ENCODE results near the gene PTPMT1. TPM values are rescaled to one million over a fixed set of nuclear protein-coding genes. Genes with fewer than 3 reads are reported as not detected.

PTPMT1 gene
- polyA plus RNA-seq, 2 of the 4 experiments (the other 2 are of a cell fraction): 63.4 to 69.2 TPM

DNA sequence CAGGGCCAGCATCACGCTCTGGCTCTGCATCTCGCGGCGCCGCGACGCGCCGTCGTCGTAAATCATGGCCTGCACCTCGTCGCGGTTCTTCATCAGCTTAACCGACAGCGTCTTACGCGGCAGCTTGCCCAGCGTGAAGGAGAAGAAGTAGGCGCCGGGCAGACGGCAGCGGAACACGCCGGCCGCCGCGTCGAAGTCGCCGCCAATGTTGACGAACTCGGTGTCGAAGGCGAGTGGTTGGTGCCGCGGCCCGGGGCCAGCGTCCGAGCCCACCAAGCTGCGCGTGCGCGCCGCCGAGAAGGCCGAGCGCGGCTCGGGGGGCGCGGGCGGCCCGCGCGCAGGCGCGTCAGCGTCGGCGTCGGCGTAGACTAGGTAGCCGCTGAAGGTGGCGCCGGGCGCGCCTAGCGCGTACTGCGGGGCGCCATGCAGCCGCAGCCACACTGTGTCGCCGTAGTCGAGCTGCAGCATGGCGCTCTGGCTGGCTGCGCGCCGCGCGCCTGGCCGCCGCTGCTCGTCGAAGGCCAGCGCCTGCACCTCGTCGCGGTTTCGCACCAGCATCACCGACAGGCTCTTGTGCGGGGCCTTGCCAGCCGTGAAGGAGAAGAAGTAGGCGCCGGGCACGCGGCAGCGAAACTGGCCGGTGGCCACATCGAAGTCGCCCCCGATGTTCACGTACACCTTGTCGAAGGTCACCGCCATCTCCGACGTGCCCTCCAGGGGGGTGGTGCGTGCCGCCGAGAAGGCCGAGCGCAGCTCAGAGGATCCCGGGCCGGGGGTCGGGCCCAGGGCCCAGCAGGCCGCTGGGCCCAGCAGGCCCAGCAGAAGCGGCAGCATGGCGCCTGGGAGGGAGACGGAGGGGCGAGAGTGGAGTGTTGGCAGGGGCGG, 24.8 kb downstream of the PTPMT1 start:
- FAIRE-seq: no peak
- DNase-seq (ENCODE audit: low read depth in 1 of 2, low spot score in 1 of 2): no peak
- WGBS (ENCODE audit: missing lambda C conversion rate): 97% methylated on average over 106 of the region's 122 CpGs
- TF ChIP-seq BHLHE40 (IDR thresholded peaks at IDR 0.05; ENCODE audit: low read depth, low read length): no peak
- TF ChIP-seq REST (IDR thresholded peaks at IDR 0.05): no peak
- no peak for TF ChIP-seq TP53 (CRISPR knock-in tag; IDR thresholded peaks at IDR 0.05)
- no peak for TF ChIP-seq ESRRA (IDR thresholded peaks at IDR 0.05; ENCODE audit: borderline replicate concordance, low read length)
- no peak for TF ChIP-seq MAX (IDR thresholded peaks at IDR 0.05)
- TF ChIP-seq FOXS1 (CRISPR knock-in tag; IDR thresholded peaks at IDR 0.05): no peak
- TF ChIP-seq HDAC2 (IDR thresholded peaks at IDR 0.05): no peak
- TF ChIP-seq, protein P1, sequence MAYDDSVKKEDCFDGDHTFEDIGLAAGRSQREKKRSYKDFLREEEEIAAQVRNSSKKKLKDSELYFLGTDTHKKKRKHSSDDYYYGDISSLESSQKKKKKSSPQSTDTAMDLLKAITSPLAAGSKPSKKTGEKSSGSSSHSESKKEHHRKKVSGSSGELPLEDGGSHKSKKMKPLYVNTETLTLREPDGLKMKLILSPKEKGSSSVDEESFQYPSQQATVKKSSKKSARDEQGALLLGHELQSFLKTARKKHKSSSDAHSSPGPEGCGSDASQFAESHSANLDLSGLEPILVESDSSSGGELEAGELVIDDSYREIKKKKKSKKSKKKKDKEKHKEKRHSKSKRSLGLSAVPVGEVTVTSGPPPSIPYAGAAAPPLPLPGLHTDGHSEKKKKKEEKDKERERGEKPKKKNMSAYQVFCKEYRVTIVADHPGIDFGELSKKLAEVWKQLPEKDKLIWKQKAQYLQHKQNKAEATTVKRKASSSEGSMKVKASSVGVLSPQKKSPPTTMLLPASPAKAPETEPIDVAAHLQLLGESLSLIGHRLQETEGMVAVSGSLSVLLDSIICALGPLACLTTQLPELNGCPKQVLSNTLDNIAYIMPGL (CRISPR knock-in tag; IDR thresholded peaks at IDR 0.05; ENCODE audit: borderline replicate concordance): no peak
- no peak for TF ChIP-seq POLR2A (IDR thresholded peaks at IDR 0.05; ENCODE audit: low read length)
- TF ChIP-seq FOSL2 (IDR thresholded peaks at IDR 0.05): no peak
- TF ChIP-seq FOSL2 (CRISPR knock-in tag; IDR thresholded peaks at IDR 0.05): no peak
- TF ChIP-seq USF2 (IDR thresholded peaks at IDR 0.05): no peak
- no peak for TF ChIP-seq MAFK (IDR thresholded peaks at IDR 0.05; ENCODE audit: partially characterized antibody)
- CTCF ChIA-PET: no interaction called here
- Histone ChIP-seq H3K27ac (no peak overlapping the region), H3K4me2 (no peak overlapping the region), H3K4me1 (peaks cover 8% of the 10 kb centered on the region; the same call in 1 of the 3 replicates), H3K9me3 (no peaks in the 10 kb centered on the region), H3K4me3 (no peak overlapping the region)
- ATAC-seq: no peak
- POLR2A ChIA-PET: no interaction called here

- ATAC-seq (no peak), FAIRE-seq (no peak), DNase-seq (ENCODE audit: low read depth in 1 of 2, low spot score in 1 of 2) (no peak)
- Histone ChIP-seq H3K27ac (no peak overlapping the region), H3K4me3 (no peak overlapping the region), H3K9me3 (no peaks in the 10 kb centered on the region), H3K4me2 (no peak overlapping the region), H3K4me1 (peaks cover 8% of the 10 kb centered on the region; the same call in 1 of the 3 replicates)
- ChIA-PET CTCF (interaction anchor here (0.6 to 1.1 kb wide), 2 partner anchors 113 to 139 kb away, joined by 3 to 4 read pairs; no protein-coding TSS in a partner anchor), POLR2A (interaction anchor here (0.5 kb wide), 1 partner anchor 36 kb away, joined by 3 read pairs; no protein-coding TSS in a partner anchor)
- TF ChIP-seq HEYL (CRISPR knock-in tag; IDR thresholded peaks at IDR 0.05) (no peak), EHF (CRISPR knock-in tag; IDR thresholded peaks at IDR 0.05) (no peak), NPAS2 (CRISPR knock-in tag; IDR thresholded peaks at IDR 0.05; ENCODE audit: borderline replicate concordance) (no peak), PHF8 (IDR thresholded peaks at IDR 0.05; ENCODE audit: borderline replicate concordance, low read depth) (no peak), FOXS1 (CRISPR knock-in tag; IDR thresholded peaks at IDR 0.05) (no peak), FOSL2 (IDR thresholded peaks at IDR 0.05) (no peak), FOSL2 (CRISPR knock-in tag; IDR thresholded peaks at IDR 0.05) (no peak), SMC3 (IDR thresholded peaks at IDR 0.05) (no peak), ELK1 (IDR thresholded peaks at IDR 0.05; ENCODE audit: low read depth, low read length) (no peak), EHMT2 (IDR thresholded peaks at IDR 0.05; ENCODE audit: low read depth) (no peak), BHLHE40 (IDR thresholded peaks at IDR 0.05; ENCODE audit: low read depth, low read length) (no peak), ESRRA (IDR thresholded peaks at IDR 0.05; ENCODE audit: borderline replicate concordance, low read length) (no peak), MAFK (IDR thresholded peaks at IDR 0.05; ENCODE audit: partially characterized antibody) (no peak)
- 70% methylated on average over 7 of the region's 7 CpGs for WGBS (ENCODE audit: missing lambda C conversion rate)
Measured at GRCh38 chr11:47591764-47592163, 26.4 kb downstream of the PTPMT1 start.

All from A549 (cell line).